Measurements from ENCODE around the gene CFAP69. TPM values are rescaled to one million over a fixed set of nuclear protein-coding genes. Genes with fewer than 3 reads are reported as not detected.
"Not testable (repeated sequence)": the region's sequence is repeated elsewhere in the genome, so short reads cannot be mapped to it uniquely, and the experiment has no call there.

Gene CFAP69
- total RNA-seq, 1 experiment from 2014 or later, result 3.4 TPM

- ATAC-seq, CTCF ChIA-PET, H3K27ac Mint-ChIP-seq: not testable (repeated sequence)
These were observed 11.0 kb downstream of the CFAP69 start for GRCh38 chr7:90256011-90256410.

GRCh38 chr7:90256778-90257177 is 11.8 kb downstream of the CFAP69 start:
- ATAC-seq (no peak), DNase-seq (ENCODE audit: low spot score) (no peak)
- H3K27me3 Mint-ChIP-seq (ENCODE audit: low read depth), result no peaks in the 10 kb centered on the region
- TF ChIP-seq EMX1 (CRISPR knock-in tag; IDR thresholded peaks at IDR 0.05) (no peak), ZNF219 (CRISPR knock-in tag; IDR thresholded peaks at IDR 0.05; ENCODE audit: borderline replicate concordance) (no peak), NFE2L1 (CRISPR knock-in tag; IDR thresholded peaks at IDR 0.05) (no peak), PRDM15 (CRISPR knock-in tag; IDR thresholded peaks at IDR 0.05) (no peak), AFF4 (CRISPR knock-in tag; IDR thresholded peaks at IDR 0.05; ENCODE audit: borderline replicate concordance) (no peak), ZNF423 (CRISPR knock-in tag; IDR thresholded peaks at IDR 0.05) (no peak), ZBTB21 (CRISPR knock-in tag; IDR thresholded peaks at IDR 0.05; ENCODE audit: borderline replicate concordance) (no peak), GTF2I (CRISPR knock-in tag; conservative IDR thresholded peaks at IDR 0.05) (no peak), ATF1 (CRISPR knock-in tag; IDR thresholded peaks at IDR 0.05) (no peak), ZNF512 (CRISPR knock-in tag; IDR thresholded peaks at IDR 0.05; ENCODE audit: borderline replicate concordance) (no peak), CBFB (CRISPR knock-in tag; IDR thresholded peaks at IDR 0.05; ENCODE audit: low read depth) (no peak), ELF4 (CRISPR knock-in tag; IDR thresholded peaks at IDR 0.05; ENCODE audit: low read depth) (no peak), FOXP1 (CRISPR knock-in tag; IDR thresholded peaks at IDR 0.05; ENCODE audit: borderline replicate concordance) (no peak), PRRX2 (CRISPR knock-in tag; IDR thresholded peaks at IDR 0.05) (no peak), FOXK1 (CRISPR knock-in tag; IDR thresholded peaks at IDR 0.05) (no peak)
- ChIA-PET POLR2A (no interaction called here), CTCF (no interaction called here)
- no peaks in the 10 kb centered on the region for H3K4me1 Mint-ChIP-seq
- H3K9me3 Mint-ChIP-seq, result peaks cover 12% of the 10 kb centered on the region
- no peak overlapping the region for H3K27ac Mint-ChIP-seq
- peaks cover 4% of the 10 kb centered on the region; the same call in 1 of the 2 replicates for H3K36me3 Mint-ChIP-seq
- no peak overlapping the region for H3K4me3 Mint-ChIP-seq

More at GRCh38 chr7:90256011-90256410, 11.0 kb downstream of the CFAP69 start:
- POLR2A ChIA-PET; DNase-seq (ENCODE audit: low spot score); H3K4me1 Mint-ChIP-seq; H3K36me3 Mint-ChIP-seq; H3K4me3 Mint-ChIP-seq; H3K27me3 Mint-ChIP-seq (ENCODE audit: low read depth): not testable (repeated sequence)
- peaks cover 12% of the 10 kb centered on the region for H3K9me3 Mint-ChIP-seq

All from WTC11 (cell line).